Hepatic stellate cell (primary cell): ENCODE data around the gene PARD3.
"Not testable (repeated sequence)": the region's sequence is repeated elsewhere in the genome, so short reads cannot be mapped to it uniquely, and the experiment has no call there.

Source experiments
- DNase-seq: peaks from one replicate; pipeline ENCODE4 v3.0.0; 2011; ENCODE audit warnings: low spot score

Gene PARD3

GRCh38 chr10:34378297-34378696 lies 436.8 kb downstream of the PARD3 start:
- no peak for DNase-seq

DNA sequence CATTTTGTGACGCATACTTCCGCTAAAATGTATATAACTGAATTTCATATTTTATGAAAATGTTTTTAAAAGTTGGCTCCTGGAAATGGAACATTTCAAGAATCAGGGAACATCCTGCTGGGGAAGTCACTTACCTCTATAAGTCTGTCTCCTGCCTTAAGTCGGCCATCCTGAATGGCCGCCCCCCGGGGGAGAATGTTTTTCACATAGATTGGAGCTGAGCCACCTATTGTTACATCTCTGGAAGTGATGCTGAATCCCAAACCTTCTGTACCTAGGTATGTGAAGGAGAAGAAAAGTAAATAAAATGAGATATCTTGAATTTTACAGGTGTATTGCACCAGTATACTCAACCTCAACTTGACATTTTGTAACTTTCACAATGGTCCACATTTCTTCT lies 437.3 kb downstream of the PARD3 start:
- DNase-seq, result no peak

DNA sequence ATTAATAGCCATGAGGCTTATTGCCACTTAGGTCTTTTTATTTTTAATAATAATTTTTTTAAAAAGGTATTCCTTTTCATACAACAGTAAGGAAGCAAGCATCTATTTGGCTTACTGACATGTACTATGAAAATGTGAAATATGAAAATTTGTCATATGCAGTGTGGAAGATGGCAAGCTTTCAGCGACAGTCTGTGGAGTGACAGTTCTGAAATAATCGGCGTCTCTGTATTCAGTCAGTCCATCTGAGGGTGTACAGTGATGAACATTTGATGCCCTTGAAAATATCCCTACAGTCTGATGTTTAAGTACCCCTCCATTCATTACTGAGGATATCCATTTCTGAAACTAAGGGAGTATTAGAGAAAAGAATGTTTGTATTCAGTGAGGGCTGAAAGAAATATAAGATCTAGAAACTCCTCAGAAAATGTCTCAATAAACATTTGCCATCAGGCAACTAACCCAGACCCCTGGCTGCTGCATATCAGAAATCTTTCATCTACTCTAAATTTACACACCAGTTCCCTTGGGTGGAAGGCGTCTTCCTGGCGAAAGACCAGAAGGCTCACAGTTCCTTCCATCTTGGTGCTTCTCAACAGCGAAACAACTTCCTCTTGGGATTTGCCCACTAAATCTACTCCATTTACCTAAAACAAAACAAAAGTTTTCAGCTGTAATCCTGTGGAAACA lies 440.6 kb downstream of the PARD3 start:
- DNase-seq, result no peak

DNA sequence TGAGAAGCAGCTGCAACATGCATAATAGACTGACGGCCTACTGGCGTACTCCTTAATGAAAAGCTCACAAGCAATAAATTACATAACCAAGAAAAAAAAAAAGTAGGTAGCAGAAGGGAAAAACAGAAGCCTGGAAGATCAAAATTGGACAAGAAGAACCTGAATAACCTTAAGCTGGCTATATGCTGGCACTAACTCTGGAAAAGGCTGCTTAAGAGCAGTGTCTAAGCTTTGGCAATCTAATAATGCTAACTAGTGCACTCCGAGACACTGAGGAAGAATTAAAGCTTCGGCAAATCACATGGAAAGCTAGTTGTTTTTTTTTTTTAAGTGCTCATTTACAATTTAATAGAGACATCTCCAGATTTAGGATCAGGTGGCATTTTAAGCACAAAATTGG lies 441.9 kb downstream of the PARD3 start:
- no peak for DNase-seq

- DNase-seq, result no peak
These were observed 442.6 kb downstream of the PARD3 start for GRCh38 chr10:34372509-34372908.

DNA sequence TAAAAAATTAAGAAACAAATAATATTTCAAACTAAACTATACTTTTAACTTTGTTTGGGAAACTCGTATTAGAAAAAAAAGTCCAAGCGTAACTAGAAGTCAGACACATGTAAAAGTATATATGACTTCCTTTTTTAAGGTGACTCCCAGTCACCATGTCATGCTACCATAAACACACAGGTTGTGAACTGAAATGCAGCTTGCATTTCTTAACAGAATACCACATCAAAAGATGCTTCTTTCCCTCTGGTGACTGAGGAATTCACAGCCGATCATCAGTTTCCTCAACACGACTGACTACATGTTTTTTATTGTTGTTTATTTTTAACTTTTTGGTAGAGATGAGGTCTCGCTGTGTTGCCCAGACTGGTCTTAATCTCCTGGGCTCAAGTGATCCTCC lies 445.0 kb downstream of the PARD3 start:
- DNase-seq, result no peak

DNA sequence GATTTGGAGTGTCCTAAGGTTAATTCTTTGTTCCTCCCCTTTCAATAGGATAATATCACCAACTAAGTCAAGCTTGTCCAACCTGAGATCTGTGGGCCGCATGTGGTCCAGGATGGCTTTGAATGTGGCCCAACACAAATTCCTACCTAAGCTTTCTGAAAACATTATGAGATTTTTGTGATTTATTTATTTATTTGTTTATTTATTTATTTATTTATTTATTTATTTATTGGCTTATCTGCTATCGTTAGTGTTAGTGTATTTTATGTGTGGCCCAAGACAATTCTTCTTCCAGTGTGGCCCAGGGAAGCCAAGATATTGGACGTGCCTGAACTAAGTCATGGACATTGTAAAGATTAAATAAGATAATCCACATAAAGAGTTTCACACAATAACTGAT lies 446.0 kb downstream of the PARD3 start:
- no peak for DNase-seq

DNA sequence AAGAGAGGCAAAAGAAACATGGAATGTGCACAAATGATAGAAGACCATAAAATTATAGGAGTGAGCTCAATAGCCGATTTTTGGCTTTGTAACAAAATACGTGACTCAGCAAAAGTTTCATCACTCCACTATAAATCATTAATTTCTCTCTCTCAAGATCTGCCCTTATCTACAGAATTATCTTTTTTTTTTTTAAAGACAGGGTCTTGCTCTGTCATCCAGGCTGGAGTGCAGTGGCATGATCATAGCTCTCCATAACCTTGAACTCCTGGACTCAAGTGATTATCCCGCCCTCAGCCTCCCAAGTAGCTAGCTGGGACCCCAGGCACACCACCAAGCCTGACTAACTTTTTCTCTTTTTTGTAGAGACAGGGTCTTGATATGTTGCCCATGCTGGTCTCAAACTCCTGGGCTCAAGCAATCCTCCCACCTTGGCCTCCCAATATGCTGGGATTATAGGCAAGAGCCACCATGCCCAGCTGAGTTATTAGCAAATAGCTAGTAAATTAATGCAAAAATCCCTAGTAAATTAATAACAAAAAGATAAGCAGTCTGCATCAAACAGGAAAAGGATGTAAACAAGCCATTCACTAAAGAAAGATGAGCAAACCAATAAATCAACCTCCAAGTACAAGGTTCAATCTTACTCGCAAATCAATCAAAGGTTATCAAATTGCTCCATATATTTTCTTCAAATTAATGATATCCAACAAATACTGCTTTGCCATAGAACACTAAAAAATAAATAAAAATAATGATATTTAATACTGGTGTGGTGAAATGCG lies 450.7 kb downstream of the PARD3 start:
- no peak for DNase-seq

- DNase-seq, result no peak
These were observed 454.1 kb downstream of the PARD3 start for GRCh38 chr10:34360984-34361383.

- DNase-seq, result no peak
These were observed 455.7 kb downstream of the PARD3 start for GRCh38 chr10:34359435-34359813.

DNA sequence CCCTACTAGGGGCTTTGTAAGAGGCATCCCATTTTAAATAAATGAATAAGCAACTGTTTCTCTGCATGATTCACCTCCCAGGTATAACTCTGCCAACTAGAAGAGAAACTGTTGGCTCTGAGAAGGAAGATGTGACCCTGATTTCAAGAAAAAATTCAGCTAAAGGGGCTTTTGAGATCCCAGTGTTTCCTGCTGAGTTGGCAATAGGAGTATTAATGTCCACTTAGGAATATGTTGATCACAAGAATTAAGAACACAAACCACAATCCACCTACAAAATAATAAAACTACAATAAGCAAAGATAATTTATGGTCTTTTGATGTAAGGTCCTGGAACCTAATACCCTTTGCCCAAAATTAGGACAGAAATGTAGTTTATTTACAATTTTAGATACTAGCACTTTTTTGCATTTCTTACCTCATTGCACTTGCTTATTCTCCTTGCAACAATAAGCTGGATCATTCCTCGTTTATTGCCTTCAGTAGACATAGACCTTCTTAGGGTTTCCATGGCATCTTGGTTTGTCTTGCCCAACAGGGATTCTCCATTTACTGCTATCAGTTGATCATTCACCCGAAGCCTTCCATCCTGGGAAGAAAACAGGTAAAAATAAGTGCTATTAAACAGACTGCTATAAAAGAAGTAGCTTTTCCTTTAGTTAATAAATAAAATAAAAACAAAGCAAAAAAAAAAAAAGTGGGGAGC lies 456.2 kb downstream of the PARD3 start:
- DNase-seq, result no peak

- no peak for DNase-seq
These were observed 458.6 kb downstream of the PARD3 start for GRCh38 chr10:34356463-34356862.

DNA sequence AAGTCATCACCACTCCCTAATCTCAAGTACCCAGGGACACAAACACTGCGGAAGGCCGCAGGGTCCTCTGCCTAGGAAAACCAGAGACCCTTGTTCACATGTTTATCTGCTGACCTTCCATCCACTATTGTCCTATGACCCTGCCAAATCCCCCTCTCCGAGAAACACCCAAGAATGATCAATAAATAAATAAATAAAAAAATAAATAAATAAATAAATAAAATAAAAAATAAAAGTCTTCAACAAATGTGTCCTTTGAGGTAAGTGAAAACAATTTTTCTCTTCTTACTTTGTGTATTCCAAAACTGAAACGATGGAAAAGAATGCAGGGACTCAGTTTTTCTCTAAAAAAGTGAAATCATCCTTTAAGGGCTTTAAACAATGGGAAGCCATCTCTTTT lies 461.6 kb downstream of the PARD3 start:
- not testable (repeated sequence) for DNase-seq

DNA sequence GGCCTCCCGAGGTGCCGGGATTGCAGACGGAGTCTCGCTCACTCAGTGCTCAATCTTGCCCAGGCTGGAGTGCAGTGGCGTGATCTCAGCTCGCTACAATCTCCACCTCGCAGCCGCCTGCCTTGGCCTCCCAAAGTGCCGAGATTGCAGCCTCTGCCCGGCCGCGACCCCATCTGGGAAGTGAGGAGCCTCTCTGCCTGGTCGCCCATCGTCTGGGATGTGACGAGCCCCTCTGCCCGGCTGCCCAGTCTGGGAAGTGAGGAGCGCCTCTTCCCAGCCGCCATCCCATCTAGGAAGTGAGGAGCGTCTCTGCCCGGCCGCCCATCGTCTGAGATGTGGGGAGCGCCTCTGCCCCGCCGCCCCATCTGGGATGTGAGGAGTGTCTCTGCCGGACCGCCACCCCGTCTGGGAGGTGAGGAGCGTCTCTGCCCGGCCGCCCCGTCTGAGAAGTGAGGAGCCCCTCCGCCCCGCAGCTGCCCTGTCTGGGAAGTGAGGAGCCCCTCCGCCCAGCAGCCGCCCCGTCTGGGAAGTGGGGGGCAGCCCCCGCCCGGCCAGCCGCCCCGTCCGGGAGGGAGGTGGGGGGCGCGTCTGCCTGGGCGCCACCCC lies 462.4 kb downstream of the PARD3 start:
- DNase-seq, result not testable (repeated sequence)

- DNase-seq, result no peak
These were observed 463.9 kb downstream of the PARD3 start for GRCh38 chr10:34351161-34351560.

DNA sequence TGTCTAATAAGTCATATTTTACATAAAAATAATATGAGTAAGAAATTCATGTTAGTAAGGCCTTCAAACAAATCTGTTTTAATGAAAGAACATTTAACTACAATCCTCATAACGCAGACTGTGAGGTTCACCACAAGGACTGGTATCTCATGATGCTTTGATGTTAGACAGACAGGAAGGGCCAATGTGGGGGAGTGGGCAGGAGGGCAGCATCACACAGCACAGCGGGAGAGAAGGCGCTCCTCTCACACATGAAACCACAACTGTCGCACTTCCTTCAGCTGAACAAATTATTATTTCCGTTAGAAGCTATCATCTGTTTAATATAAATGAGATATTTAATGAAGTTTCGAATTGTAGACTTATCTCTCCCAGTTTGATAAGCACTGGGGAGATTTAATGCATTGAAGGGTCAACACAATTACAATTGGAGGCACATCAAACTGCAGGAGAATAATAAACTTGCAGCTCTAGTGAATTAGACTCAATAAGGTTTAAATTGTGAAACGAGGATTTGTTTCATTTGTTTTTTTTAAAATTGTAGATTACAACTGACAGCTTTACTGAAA lies 466.1 kb downstream of the PARD3 start:
- DNase-seq, result no peak

- DNase-seq, result no peak
These were observed 467.1 kb downstream of the PARD3 start for GRCh38 chr10:34348021-34348420.

- DNase-seq, result no peak
These were observed 468.0 kb downstream of the PARD3 start for GRCh38 chr10:34347131-34347530.

DNA sequence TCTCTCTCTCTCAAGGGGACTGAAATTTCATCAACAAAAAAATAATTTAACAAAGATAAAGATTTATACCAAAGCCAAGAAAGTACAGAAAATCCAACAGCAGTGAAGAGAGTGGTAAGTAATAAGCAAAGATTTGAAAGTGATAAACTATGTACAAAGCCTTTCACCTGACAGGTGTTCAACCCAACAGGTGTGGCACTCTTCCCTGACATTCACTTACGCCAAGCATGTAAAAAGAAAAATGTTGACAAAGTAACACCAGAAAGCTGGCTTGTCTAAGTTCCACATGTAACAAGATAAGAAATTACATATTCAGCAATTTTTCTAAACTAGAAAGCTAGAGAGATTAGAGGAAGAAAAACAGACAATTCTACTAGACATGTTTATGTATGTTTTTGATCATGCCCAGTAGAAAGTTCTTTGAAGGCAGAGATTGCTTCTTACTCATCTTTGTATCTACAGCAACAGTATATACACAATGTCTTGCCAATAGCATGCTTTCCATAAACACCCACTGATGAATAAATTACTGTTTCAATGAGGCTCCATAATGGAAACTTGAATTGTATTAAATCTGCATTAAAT lies 468.5 kb downstream of the PARD3 start:
- DNase-seq, result no peak

DNA sequence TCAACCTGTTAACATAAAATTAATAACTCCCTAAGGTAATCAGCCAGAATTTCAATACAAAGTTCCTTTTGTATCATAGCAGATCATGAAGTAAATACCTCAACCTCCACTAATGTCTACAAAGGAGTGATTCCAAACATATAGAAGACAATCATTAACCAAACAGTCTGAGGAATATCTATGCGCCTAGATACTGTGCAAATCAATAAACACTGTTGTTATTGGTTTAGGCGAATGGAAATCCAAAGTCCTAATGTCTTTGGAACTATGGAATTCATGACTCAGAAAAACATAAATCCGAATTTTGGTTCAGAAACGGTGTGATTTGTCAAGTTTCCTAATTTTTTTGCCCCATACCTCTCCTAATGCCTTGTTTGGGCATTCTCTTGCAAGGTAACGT lies 469.7 kb downstream of the PARD3 start:
- no peak for DNase-seq

- no peak for DNase-seq
These were observed 471.3 kb downstream of the PARD3 start for GRCh38 chr10:34343764-34344163.

DNA sequence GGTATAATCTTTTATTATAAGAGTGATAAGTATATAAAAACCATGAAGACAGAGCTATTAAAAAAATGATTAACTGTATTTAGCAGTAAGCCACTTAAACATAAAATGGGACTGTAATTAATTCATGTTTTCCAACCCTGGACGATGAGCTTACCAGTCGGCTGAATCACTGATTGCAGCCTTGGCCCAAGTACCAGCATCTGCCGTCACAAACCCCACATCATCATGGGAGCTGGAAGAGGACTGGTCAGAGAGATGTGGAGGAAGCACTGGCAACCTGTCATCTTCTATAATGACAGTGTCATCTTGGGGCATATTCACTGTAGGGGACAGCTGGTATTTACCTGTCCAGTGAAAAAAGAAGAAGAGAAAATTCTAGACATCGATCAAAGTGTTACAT lies 473.6 kb downstream of the PARD3 start:
- no peak for DNase-seq
